HCT116 (cell line): ENCODE data around the gene SNX8. TPM values are rescaled to one million over a fixed set of nuclear protein-coding genes. Genes with fewer than 3 reads are reported as not detected.

Experiments used
- ATAC-seq: fragments of 200-7000 bp; cut with Tn5 transposase; 2 replicates; pipeline ENCODE4 v1.9.1; 2020; ENCODE audit warnings: mild to moderate bottlenecking, moderate library complexity
- BruUV-seq: library from RNA; stranded (reverse); fragments of 400-500 nt; replicated peaks from 2 replicates; lab custom pipeline; 2021; lab: Mats Ljungman, UMichigan
- CTCF ChIA-PET: fragments of 300-600 bp; sonication (Branson Sonifier 250); formaldehyde crosslinking; loops from one replicate; lab custom pipeline; 2021; ENCODE audit warnings: antibody characterized with exemption; lab: Charles Lee
- POLR2A ChIA-PET: fragments of 300-600, 350-600 bp; sonication (Branson Sonifier 250); formaldehyde crosslinking; loops from one replicate; lab custom pipeline; 2021; ENCODE audit warnings: antibody characterized with exemption; lab: Charles Lee
- RAD21 ChIA-PET, 2 experiments: fragments of 300-600 bp; sonication (Branson Sonifier 250); formaldehyde crosslinking; loops; one replicate each; lab custom pipeline; 2023; ENCODE audit warnings: low total read pairs in 2 of 2; ENCODE audit not compliant: uncharacterized antibody in 2 of 2, unreplicated experiment in 2 of 2, low non-redundant PET in 1 of 2; lab: Charles Lee
- DNase-seq: peaks from one replicate; pipeline ENCODE4 v3.0.0-alpha.2; 2010; ENCODE audit warnings: low read depth, low spot score
- H2AFZ ChIP-seq: fragments of 200-600 bp; shearing (Covaris generic), sonication (generic); 2 replicates; pipeline ENCODE4 v1.6.1; 2017; ENCODE audit warnings: low read depth, mixed run types, mixed read lengths, antibody characterized with exemption, low read length; ENCODE audit not compliant: poor library complexity, severe bottlenecking
- H3K27ac ChIP-seq: 2 replicates; pipeline ENCODE4 v1.5.1; 2012; ENCODE audit warnings: low read depth, low read length
- H3K27me3 ChIP-seq: fragments of 200-600 bp; sonication (generic); 2 replicates; pipeline ENCODE4 v1.6.1; 2016; ENCODE audit warnings: mixed run types, low read length, mixed read lengths; ENCODE audit not compliant: insufficient read depth
- H3K36me3 ChIP-seq, 2 experiments: fragments of 200-500 bp in 1 of 2; fragments of 200-600 bp in 1 of 2; sonication (Bioruptor generic) in 1 of 2; sonication (generic) in 1 of 2; 2 replicates each; pipeline versions ENCODE4 v1.5.1 to v1.6.1; 2014 to 2016; ENCODE audit warnings: low read length in 2 of 2, inconsistent platforms in 1 of 2, mixed read lengths in 1 of 2, mixed run types in 1 of 2; ENCODE audit not compliant: insufficient read depth in 2 of 2, control insufficient read depth in 1 of 2
- H3K4me1 ChIP-seq, 2 experiments: fragments of 200-600 bp in 1 of 2; sonication (generic) in 1 of 2; 2 replicates each; pipeline versions ENCODE4 v1.5.1 to v1.6.1; 2012 to 2017; ENCODE audit warnings: low read length in 2 of 2, inconsistent platforms in 1 of 2, mild to moderate bottlenecking in 1 of 2, mixed read lengths in 1 of 2, mixed run types in 1 of 2, moderate library complexity in 1 of 2; ENCODE audit not compliant: insufficient read depth in 2 of 2, control insufficient read depth in 1 of 2
- H3K4me2 ChIP-seq: fragments of 200-600 bp; sonication (generic); 2 replicates; pipeline ENCODE4 v1.6.1; 2017; ENCODE audit warnings: mixed run types, low read length, mixed read lengths
- H3K4me3 ChIP-seq, 2 experiments: fragments of 200-600 bp in 1 of 2; sonication (generic) in 1 of 2; replicated peaks in 1 of 2; 2 replicates each; pipeline ENCODE4 v1.5.1; 2011 to 2016; ENCODE audit warnings: low read length in 2 of 2, control low read depth in 1 of 2, low read depth in 1 of 2, mild to moderate bottlenecking in 1 of 2, mixed read lengths in 1 of 2, mixed run types in 1 of 2
- H3K79me2 ChIP-seq: fragments of 200-600 bp; sonication (generic); 2 replicates; pipeline ENCODE4 v1.6.1; 2017; ENCODE audit warnings: mild to moderate bottlenecking, mixed run types, low read length, moderate library complexity, mixed read lengths; ENCODE audit not compliant: insufficient read depth
- H3K9ac ChIP-seq: fragments of 200-600 bp; sonication (generic); 2 replicates; pipeline ENCODE4 v1.6.1; 2016; ENCODE audit warnings: low read length, mixed read lengths
- H3K9me2 ChIP-seq: fragments of 200-600 bp; sonication (generic), shearing (Covaris generic); 2 replicates; pipeline ENCODE4 v1.6.1; 2017; ENCODE audit warnings: mixed run types, mild to moderate bottlenecking, moderate library complexity; ENCODE audit not compliant: insufficient read depth
- H3K9me3 ChIP-seq, 2 experiments: fragments of 200-500 bp in 1 of 2; fragments of 200-600 bp in 1 of 2; sonication (Bioruptor generic) in 1 of 2; sonication (generic) in 1 of 2; 2 replicates each; pipeline ENCODE4 v1.6.1; 2014 to 2017; ENCODE audit warnings: low read length in 2 of 2, mixed read lengths in 2 of 2, inconsistent platforms in 1 of 2, low read depth in 1 of 2, mild to moderate bottlenecking in 1 of 2, mixed run types in 1 of 2, moderate library complexity in 1 of 2; ENCODE audit not compliant: control insufficient read depth in 1 of 2, insufficient read depth in 1 of 2
- H4K20me1 ChIP-seq: fragments of 200-600 bp; sonication (generic), shearing (Covaris generic); 2 replicates; pipeline ENCODE4 v1.6.1; 2017; ENCODE audit warnings: mixed run types, mild to moderate bottlenecking, moderate library complexity; ENCODE audit not compliant: insufficient read depth
- EGR1 ChIP-seq: IDR thresholded peaks from 2 replicates; pipeline ENCODE4 v1.6.1; 2012; ENCODE audit warnings: low read depth
- ELF1 ChIP-seq: IDR thresholded peaks from 2 replicates; pipeline ENCODE4 v1.6.1; 2012; ENCODE audit warnings: low read depth, borderline replicate concordance
- EZH2phosphoT487 ChIP-seq: fragments of 200-600 bp; IDR thresholded peaks from 2 replicates; pipeline ENCODE4 v1.6.1; 2018; ENCODE audit warnings: antibody characterized with exemption, borderline replicate concordance
- JUND ChIP-seq: IDR thresholded peaks from 2 replicates; pipeline ENCODE4 v1.6.1; 2012
- POLR2AphosphoS5 ChIP-seq: IDR thresholded peaks from 2 replicates; pipeline ENCODE4 v1.6.1; 2011; ENCODE audit warnings: mild to moderate bottlenecking, low read depth, low read length, moderate library complexity
- SP1 ChIP-seq: IDR thresholded peaks from 2 replicates; pipeline ENCODE4 v1.6.1; 2012; ENCODE audit warnings: low read depth
- TCF7L2 ChIP-seq: IDR thresholded peaks from 2 replicates; pipeline ENCODE4 v1.7.0; 2011; ENCODE audit warnings: borderline replicate concordance, inconsistent platforms; ENCODE audit not compliant: insufficient read depth, insufficient read length; ENCODE audit errors: extremely low read depth
- YY1 ChIP-seq: IDR thresholded peaks from 2 replicates; pipeline ENCODE4 v1.6.1; 2011; ENCODE audit warnings: low read length, low read depth, moderate library complexity, mild to moderate bottlenecking; ENCODE audit not compliant: insufficient replicate concordance; ENCODE audit errors: extremely low read depth
- ZNF274 ChIP-seq: fragments of 200-500 bp; sonication (Bioruptor generic); IDR thresholded peaks from 2 replicates; pipeline ENCODE4 v1.6.1; 2014; ENCODE audit warnings: mild to moderate bottlenecking, low read depth, low read length, inconsistent platforms
- intact Hi-C: fragments of 100-400 bp; cut with micrococcal nuclease; formaldehyde crosslinking; loops from 2 replicates; pipeline ENCODE4 v1.10.0; 2022
- total RNA-seq: library from RNA; stranded (reverse); gene quantifications from one replicate; pipeline ENCODE4 v1.2.1, GENCODE V29; 2021; ENCODE audit not compliant: unreplicated experiment
- TF ChIP-seq, protein P1 (sequence below): IDR thresholded peaks from 2 replicates; pipeline ENCODE4 v1.6.1; 2012
- TF ChIP-seq, protein P2 (sequence below): IDR thresholded peaks from 2 replicates; pipeline ENCODE4 v1.6.1; 2011; ENCODE audit warnings: mild to moderate bottlenecking, low read length, moderate library complexity; ENCODE audit not compliant: insufficient replicate concordance; ENCODE audit errors: extremely low read depth
- TF ChIP-seq, protein P3 (sequence below), 3 experiments: fragments of 200-600 bp in 1 of 3; sonication (generic) in 1 of 3; IDR thresholded peaks in 2 of 3; conservative IDR thresholded peaks in 1 of 3; 2 replicates each; pipeline ENCODE4 v1.5.1; 2012 to 2017; ENCODE audit warnings: low read depth in 2 of 3, low read length in 2 of 3, antibody characterized with exemption in 1 of 3, borderline replicate concordance in 1 of 3, control low read depth in 1 of 3, mild to moderate bottlenecking in 1 of 3, mixed read lengths in 1 of 3, mixed run types in 1 of 3, moderate library complexity in 1 of 3; ENCODE audit not compliant: insufficient read depth in 1 of 3
- TF ChIP-seq, protein P4 (sequence below): IDR thresholded peaks from 2 replicates; pipeline ENCODE4 v1.6.1; 2012; ENCODE audit warnings: low read depth

SNX8 gene
- total RNA-seq, 1 experiment from 2014 or later = 41.7 TPM

DNA sequence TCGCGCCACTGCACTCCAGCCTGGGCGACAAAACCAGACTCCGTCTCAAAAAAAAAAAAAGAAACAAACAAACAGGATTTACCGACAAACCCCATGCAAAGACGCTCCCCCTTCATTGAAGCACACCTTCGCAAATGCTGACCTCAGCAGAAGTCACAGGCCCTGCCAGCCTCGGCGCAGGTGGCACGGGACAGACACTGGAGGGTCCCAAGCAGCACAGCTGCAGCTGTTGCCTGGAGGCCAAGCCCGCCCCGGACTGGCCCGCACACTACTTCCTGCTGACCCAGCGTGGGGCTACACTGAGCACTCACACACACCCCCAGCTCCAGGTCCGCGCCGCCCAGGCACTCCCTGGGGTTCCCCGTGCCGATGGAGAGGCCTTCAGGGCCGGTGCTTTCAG lies 31.2 kb downstream of the SNX8 start:
- Histone ChIP-seq H3K27ac (no peak overlapping the region), H3K4me3 (no peak overlapping the region), H3K9me2 (no peaks in the 10 kb centered on the region), H3K4me1 (no peaks in the 10 kb centered on the region), H3K36me3 (no peaks in the 10 kb centered on the region), H3K9ac (no peak overlapping the region), H3K4me2 (no peak overlapping the region), H3K79me2 (peaks cover 10% of the 10 kb centered on the region), H3K9me3 (no peaks in the 10 kb centered on the region), H3K27me3 (no peaks in the 10 kb centered on the region), H2AFZ (no peak overlapping the region), H4K20me1 (no peaks in the 10 kb centered on the region)
- ATAC-seq (no peak), DNase-seq (no peak)
- no peak for TF ChIP-seq YY1
- TF ChIP-seq JUND = no peak
- TF ChIP-seq, protein P1, sequence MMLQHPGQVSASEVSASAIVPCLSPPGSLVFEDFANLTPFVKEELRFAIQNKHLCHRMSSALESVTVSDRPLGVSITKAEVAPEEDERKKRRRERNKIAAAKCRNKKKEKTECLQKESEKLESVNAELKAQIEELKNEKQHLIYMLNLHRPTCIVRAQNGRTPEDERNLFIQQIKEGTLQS = no peak
- no peak for TF ChIP-seq ZNF274
- TF ChIP-seq, protein P2, sequence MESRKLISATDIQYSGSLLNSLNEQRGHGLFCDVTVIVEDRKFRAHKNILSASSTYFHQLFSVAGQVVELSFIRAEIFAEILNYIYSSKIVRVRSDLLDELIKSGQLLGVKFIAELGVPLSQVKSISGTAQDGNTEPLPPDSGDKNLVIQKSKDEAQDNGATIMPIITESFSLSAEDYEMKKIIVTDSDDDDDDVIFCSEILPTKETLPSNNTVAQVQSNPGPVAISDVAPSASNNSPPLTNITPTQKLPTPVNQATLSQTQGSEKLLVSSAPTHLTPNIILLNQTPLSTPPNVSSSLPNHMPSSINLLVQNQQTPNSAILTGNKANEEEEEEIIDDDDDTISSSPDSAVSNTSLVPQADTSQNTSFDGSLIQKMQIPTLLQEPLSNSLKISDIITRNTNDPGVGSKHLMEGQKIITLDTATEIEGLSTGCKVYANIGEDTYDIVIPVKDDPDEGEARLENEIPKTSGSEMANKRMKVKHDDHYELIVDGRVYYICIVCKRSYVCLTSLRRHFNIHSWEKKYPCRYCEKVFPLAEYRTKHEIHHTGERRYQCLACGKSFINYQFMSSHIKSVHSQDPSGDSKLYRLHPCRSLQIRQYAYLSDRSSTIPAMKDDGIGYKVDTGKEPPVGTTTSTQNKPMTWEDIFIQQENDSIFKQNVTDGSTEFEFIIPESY = no peak
- no peak for TF ChIP-seq EGR1
- no peak for TF ChIP-seq EZH2phosphoT487
- no peak for TF ChIP-seq ELF1
- TF ChIP-seq, protein P3, sequence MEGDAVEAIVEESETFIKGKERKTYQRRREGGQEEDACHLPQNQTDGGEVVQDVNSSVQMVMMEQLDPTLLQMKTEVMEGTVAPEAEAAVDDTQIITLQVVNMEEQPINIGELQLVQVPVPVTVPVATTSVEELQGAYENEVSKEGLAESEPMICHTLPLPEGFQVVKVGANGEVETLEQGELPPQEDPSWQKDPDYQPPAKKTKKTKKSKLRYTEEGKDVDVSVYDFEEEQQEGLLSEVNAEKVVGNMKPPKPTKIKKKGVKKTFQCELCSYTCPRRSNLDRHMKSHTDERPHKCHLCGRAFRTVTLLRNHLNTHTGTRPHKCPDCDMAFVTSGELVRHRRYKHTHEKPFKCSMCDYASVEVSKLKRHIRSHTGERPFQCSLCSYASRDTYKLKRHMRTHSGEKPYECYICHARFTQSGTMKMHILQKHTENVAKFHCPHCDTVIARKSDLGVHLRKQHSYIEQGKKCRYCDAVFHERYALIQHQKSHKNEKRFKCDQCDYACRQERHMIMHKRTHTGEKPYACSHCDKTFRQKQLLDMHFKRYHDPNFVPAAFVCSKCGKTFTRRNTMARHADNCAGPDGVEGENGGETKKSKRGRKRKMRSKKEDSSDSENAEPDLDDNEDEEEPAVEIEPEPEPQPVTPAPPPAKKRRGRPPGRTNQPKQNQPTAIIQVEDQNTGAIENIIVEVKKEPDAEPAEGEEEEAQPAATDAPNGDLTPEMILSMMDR (IDR thresholded peaks at IDR 0.05 in 2 of 3, conservative IDR thresholded peaks at IDR 0.05 in 1 of 3; ENCODE audit: borderline replicate concordance in 1 of 3, insufficient read depth in 1 of 3, low read depth in 2 of 3, low read length in 2 of 3) = no peak
- no peak for TF ChIP-seq SP1
- TF ChIP-seq, protein P4, sequence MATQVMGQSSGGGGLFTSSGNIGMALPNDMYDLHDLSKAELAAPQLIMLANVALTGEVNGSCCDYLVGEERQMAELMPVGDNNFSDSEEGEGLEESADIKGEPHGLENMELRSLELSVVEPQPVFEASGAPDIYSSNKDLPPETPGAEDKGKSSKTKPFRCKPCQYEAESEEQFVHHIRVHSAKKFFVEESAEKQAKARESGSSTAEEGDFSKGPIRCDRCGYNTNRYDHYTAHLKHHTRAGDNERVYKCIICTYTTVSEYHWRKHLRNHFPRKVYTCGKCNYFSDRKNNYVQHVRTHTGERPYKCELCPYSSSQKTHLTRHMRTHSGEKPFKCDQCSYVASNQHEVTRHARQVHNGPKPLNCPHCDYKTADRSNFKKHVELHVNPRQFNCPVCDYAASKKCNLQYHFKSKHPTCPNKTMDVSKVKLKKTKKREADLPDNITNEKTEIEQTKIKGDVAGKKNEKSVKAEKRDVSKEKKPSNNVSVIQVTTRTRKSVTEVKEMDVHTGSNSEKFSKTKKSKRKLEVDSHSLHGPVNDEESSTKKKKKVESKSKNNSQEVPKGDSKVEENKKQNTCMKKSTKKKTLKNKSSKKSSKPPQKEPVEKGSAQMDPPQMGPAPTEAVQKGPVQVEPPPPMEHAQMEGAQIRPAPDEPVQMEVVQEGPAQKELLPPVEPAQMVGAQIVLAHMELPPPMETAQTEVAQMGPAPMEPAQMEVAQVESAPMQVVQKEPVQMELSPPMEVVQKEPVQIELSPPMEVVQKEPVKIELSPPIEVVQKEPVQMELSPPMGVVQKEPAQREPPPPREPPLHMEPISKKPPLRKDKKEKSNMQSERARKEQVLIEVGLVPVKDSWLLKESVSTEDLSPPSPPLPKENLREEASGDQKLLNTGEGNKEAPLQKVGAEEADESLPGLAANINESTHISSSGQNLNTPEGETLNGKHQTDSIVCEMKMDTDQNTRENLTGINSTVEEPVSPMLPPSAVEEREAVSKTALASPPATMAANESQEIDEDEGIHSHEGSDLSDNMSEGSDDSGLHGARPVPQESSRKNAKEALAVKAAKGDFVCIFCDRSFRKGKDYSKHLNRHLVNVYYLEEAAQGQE = no peak
- TF ChIP-seq POLR2AphosphoS5 = no peak
- TF ChIP-seq TCF7L2 = no peak
- ChIA-PET RAD21 (no interaction called here), CTCF (no interaction called here), POLR2A (no interaction called here)
- intact Hi-C loops = no loop called here
- BruUV-seq = no TSS peak
